Transverse colon (tissue), 3 donors: ENCODE measurements around the gene WWP2.
"Not testable (repeated sequence)": the region's sequence is repeated elsewhere in the genome, so short reads cannot be mapped to it uniquely, and the experiment has no call there.

ENCODE experiments used
- POLR2A ChIP-seq: fragments of 450-650 bp; IDR thresholded peaks from one replicate; pipeline ENCODE4 v1.6.1; 2016; ENCODE audit warnings: antibody characterized with exemption, mild to moderate bottlenecking, moderate library complexity
- TF ChIP-seq, protein P1 (sequence below), 5 experiments: fragments of 200-600 bp in 3 of 5; fragments of 450-650 bp in 2 of 5; sonication (generic) in 3 of 5; IDR thresholded peaks; 1 replicate in 2 of 5; 2 replicates in 3 of 5; pipeline ENCODE4 v1.5.1; 2016 to 2017; ENCODE audit warnings: antibody characterized with exemption in 5 of 5, inconsistent platforms in 3 of 5, mild to moderate bottlenecking in 2 of 5, moderate library complexity in 1 of 5

DNA sequence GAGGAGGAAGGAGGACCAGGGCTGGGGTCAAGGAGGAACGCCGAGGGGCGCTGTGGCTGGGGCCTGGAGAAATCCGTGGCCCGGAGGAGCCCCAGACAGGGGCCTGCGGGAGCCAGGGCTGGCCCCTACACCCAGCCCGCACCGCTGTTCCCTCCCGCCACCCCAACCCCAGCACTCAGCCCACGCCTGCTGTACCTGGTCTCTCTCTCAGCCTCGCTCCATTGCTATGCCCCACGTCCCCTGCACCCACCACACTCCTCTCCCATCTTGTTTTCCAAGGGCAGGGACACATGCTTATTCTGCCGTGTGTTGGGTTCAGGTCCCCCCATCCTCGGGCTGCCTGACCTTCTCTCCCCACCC is 189.5 kb downstream of the WWP2 start:
- TF ChIP-seq, protein P1, sequence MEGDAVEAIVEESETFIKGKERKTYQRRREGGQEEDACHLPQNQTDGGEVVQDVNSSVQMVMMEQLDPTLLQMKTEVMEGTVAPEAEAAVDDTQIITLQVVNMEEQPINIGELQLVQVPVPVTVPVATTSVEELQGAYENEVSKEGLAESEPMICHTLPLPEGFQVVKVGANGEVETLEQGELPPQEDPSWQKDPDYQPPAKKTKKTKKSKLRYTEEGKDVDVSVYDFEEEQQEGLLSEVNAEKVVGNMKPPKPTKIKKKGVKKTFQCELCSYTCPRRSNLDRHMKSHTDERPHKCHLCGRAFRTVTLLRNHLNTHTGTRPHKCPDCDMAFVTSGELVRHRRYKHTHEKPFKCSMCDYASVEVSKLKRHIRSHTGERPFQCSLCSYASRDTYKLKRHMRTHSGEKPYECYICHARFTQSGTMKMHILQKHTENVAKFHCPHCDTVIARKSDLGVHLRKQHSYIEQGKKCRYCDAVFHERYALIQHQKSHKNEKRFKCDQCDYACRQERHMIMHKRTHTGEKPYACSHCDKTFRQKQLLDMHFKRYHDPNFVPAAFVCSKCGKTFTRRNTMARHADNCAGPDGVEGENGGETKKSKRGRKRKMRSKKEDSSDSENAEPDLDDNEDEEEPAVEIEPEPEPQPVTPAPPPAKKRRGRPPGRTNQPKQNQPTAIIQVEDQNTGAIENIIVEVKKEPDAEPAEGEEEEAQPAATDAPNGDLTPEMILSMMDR (IDR thresholded peaks at IDR 0.05): not testable (repeated sequence)
- not testable (repeated sequence) for TF ChIP-seq POLR2A
